Caco-2 (cell line): Measurements from ENCODE around the gene GAMT. TPM values are rescaled to one million over a fixed set of nuclear protein-coding genes. Genes with fewer than 3 reads are reported as not detected.

Experiments used
- BruUV-seq: library from RNA; stranded (reverse); fragments of 400-500 nt; replicated peaks from 2 replicates; lab custom pipeline; 2021; lab: Mats Ljungman, UMichigan
- CTCF ChIA-PET: fragments of 300-600 bp; sonication (Branson Sonifier 250); formaldehyde crosslinking; loops from one replicate; lab custom pipeline; 2022; ENCODE audit warnings: antibody characterized with exemption; lab: Charles Lee
- POLR2A ChIA-PET: fragments of 300-600 bp; sonication (Branson Sonifier 250); formaldehyde crosslinking; loops from one replicate; lab custom pipeline; 2022; ENCODE audit warnings: antibody characterized with exemption; lab: Charles Lee
- DNase-seq, 2 experiments: peaks; one replicate each; pipeline versions ENCODE4 v3.0.0 to v3.0.0-alpha.2; 2020 to 2022
- H3K27me3 ChIP-seq: replicated peaks from 2 replicates; pipeline ENCODE4 v1.6.0; 2011; ENCODE audit warnings: low read length; ENCODE audit not compliant: control insufficient read depth, insufficient read depth
- H3K36me3 ChIP-seq: 2 replicates; pipeline ENCODE4 v1.5.1; 2011; ENCODE audit warnings: low read length; ENCODE audit not compliant: control insufficient read depth, insufficient read depth
- H3K4me1 ChIP-seq: fragments of 250-450 bp; sonication (Bioruptor Pico); 2 replicates; pipeline ENCODE4 v1.5.1; 2020; ENCODE audit warnings: mild to moderate bottlenecking
- H3K4me3 ChIP-seq: 2 replicates; pipeline ENCODE4 v1.5.1; 2011; ENCODE audit warnings: low read depth, mild to moderate bottlenecking, control low read depth, low read length
- H3K9me3 ChIP-seq: fragments of 250-450 bp; sonication (Bioruptor Pico); 2 replicates; pipeline ENCODE4 v1.5.1; 2020; ENCODE audit warnings: mild to moderate bottlenecking, moderate library complexity
- H3K27ac Mint-ChIP-seq: one replicate; pipeline ENCODE4 v1.8.0; 2022; ENCODE audit warnings: mixed read lengths; ENCODE audit not compliant: unreplicated experiment
- H3K27me3 Mint-ChIP-seq: one replicate; pipeline ENCODE4 v1.8.0; 2022; ENCODE audit warnings: mixed read lengths; ENCODE audit not compliant: insufficient read depth, unreplicated experiment
- H3K36me3 Mint-ChIP-seq: one replicate; pipeline ENCODE4 v1.8.0; 2022; ENCODE audit warnings: mild to moderate bottlenecking, mixed read lengths; ENCODE audit not compliant: insufficient read depth, unreplicated experiment
- H3K4me1 Mint-ChIP-seq: one replicate; pipeline ENCODE4 v1.8.0; 2022; ENCODE audit warnings: low read depth, mixed read lengths; ENCODE audit not compliant: unreplicated experiment
- H3K4me3 Mint-ChIP-seq: one replicate; pipeline ENCODE4 v1.8.0; 2022; ENCODE audit warnings: mild to moderate bottlenecking, moderate library complexity, mixed read lengths; ENCODE audit not compliant: unreplicated experiment
- H3K9me3 Mint-ChIP-seq: one replicate; pipeline ENCODE4 v1.8.0; 2022; ENCODE audit warnings: mixed read lengths; ENCODE audit not compliant: unreplicated experiment
- intact Hi-C: fragments of 100-400 bp; cut with micrococcal nuclease; formaldehyde crosslinking; loops from one replicate; pipeline ENCODE4 v1.10.0; 2022; ENCODE audit not compliant: unreplicated experiment
- total RNA-seq: library from RNA; stranded (reverse); gene quantifications from 2 replicates; pipeline ENCODE4 v1.2.3, GENCODE V29; 2022
- TF ChIP-seq, protein P1 (sequence below), 2 experiments: fragments of 200-600 bp in 1 of 2; IDR thresholded peaks; 1 replicate in 1 of 2; 2 replicates in 1 of 2; pipeline versions ENCODE4 v1.5.1 to v1.8.0; 2011 to 2022; ENCODE audit warnings: antibody characterized with exemption in 1 of 2, control low read depth in 1 of 2, inconsistent platforms in 1 of 2, low read depth in 1 of 2, low read length in 1 of 2, mild to moderate bottlenecking in 1 of 2, moderate library complexity in 1 of 2; ENCODE audit not compliant: insufficient read depth in 1 of 2, severe bottlenecking in 1 of 2, unreplicated experiment in 1 of 2

GAMT gene
- total RNA-seq, 1 experiment from 2014 or later = 75.7 TPM

DNA sequence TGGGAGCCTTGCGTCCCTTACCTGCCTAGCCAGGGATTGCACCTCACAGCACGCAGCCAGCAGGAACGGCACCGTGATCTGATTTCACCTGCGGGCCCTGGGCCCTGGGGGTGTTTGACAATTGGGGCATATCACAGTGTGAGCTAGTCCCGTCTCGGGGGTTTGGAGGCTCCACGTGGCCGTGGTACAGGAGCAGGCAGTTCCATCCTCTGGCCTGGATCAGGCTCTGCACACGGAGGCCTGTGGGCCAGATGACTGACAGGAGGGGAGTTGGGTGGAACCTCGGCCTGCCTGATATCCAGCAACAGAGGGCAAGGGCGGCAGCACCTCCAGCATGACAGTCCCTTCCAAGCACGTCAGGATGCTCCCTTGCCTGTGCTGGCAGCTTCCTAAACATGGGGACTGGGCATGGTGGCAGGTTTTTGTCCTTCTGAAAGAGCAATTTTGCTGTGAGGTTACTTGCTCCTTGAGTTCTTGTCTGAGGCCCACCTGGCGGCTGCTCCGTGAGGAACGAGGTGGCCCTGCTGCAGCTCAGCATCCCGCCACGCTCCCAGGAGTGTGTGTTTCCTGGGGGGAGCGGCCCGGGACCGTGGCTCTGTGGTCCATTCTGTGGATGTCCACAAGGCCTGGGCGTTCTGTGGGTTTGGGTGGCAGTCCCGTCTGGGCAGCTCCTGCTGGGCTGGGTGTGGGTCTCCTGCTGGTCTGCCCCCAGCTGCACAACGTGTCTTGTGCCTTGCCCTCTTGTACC lies 30.6 kb upstream of the GAMT start:
- Histone ChIP-seq H3K9me3 (no peaks in the 10 kb centered on the region), H3K4me3 (no peak overlapping the region), H3K36me3 (no peaks in the 10 kb centered on the region; the same call in 1 of the 2 replicates), H3K27me3 (no peaks in the 10 kb centered on the region), H3K4me1 (no peaks in the 10 kb centered on the region)
- intact Hi-C loops = no loop called here
- DNase-seq = no peak
- BruUV-seq = no TSS peak
- Mint-ChIP-seq H3K27me3 (no peaks in the 10 kb centered on the region), H3K4me3 (no peak overlapping the region), H3K9me3 (no peaks in the 10 kb centered on the region), H3K36me3 (peaks cover 79% of the 10 kb centered on the region), H3K4me1 (no peaks in the 10 kb centered on the region), H3K27ac (no peak overlapping the region)
- ChIA-PET CTCF (no interaction called here), POLR2A (no interaction called here)
- TF ChIP-seq, protein P1, sequence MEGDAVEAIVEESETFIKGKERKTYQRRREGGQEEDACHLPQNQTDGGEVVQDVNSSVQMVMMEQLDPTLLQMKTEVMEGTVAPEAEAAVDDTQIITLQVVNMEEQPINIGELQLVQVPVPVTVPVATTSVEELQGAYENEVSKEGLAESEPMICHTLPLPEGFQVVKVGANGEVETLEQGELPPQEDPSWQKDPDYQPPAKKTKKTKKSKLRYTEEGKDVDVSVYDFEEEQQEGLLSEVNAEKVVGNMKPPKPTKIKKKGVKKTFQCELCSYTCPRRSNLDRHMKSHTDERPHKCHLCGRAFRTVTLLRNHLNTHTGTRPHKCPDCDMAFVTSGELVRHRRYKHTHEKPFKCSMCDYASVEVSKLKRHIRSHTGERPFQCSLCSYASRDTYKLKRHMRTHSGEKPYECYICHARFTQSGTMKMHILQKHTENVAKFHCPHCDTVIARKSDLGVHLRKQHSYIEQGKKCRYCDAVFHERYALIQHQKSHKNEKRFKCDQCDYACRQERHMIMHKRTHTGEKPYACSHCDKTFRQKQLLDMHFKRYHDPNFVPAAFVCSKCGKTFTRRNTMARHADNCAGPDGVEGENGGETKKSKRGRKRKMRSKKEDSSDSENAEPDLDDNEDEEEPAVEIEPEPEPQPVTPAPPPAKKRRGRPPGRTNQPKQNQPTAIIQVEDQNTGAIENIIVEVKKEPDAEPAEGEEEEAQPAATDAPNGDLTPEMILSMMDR (IDR thresholded peaks at IDR 0.05; ENCODE audit: insufficient read depth in 1 of 2, low read depth in 1 of 2, low read length in 1 of 2, severe bottlenecking in 1 of 2, unreplicated experiment in 1 of 2) = no peak

DNA sequence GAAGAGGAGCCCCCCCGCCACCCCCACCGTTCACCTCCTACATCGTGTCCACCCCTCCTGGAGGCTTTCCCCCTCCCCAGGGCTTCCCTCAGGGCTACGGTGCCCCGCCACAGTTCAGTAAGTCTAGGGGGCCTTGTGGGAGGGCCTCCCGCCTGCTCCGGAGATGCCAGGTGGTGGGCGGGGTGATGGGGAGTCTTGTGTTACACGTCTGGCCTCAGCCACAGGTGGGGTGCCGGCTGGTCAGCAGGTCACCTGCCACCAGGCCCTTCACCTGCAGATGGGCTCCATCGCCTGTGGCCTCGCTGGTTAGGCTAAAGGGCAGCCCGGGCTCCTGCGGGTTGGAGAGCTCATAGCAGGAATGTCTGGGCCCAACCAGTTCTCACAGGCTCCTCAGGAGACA lies 28.9 kb upstream of the GAMT start:
- intact Hi-C loops = no loop called here
- Mint-ChIP-seq H3K9me3 (no peaks in the 10 kb centered on the region), H3K36me3 (peaks cover 81% of the 10 kb centered on the region), H3K27ac (no peak overlapping the region), H3K4me1 (no peaks in the 10 kb centered on the region), H3K4me3 (no peak overlapping the region), H3K27me3 (no peaks in the 10 kb centered on the region)
- Histone ChIP-seq H3K36me3 (no peaks in the 10 kb centered on the region; the same call in none of the 2 replicates), H3K4me3 (no peak overlapping the region), H3K27me3 (no peaks in the 10 kb centered on the region), H3K4me1 (peaks cover 2% of the 10 kb centered on the region; the same call in 1 of the 2 replicates), H3K9me3 (no peaks in the 10 kb centered on the region)
- DNase-seq = no peak
- TF ChIP-seq, protein P1 (IDR thresholded peaks at IDR 0.05; ENCODE audit: insufficient read depth in 1 of 2, low read depth in 1 of 2, low read length in 1 of 2, severe bottlenecking in 1 of 2, unreplicated experiment in 1 of 2) = no peak
- ChIA-PET POLR2A (no interaction called here), CTCF (interaction anchor here (0.7 kb wide), 1 partner anchor 186 kb away, joined by 7 read pairs; no protein-coding TSS in a partner anchor)
- no TSS peak for BruUV-seq

DNA sequence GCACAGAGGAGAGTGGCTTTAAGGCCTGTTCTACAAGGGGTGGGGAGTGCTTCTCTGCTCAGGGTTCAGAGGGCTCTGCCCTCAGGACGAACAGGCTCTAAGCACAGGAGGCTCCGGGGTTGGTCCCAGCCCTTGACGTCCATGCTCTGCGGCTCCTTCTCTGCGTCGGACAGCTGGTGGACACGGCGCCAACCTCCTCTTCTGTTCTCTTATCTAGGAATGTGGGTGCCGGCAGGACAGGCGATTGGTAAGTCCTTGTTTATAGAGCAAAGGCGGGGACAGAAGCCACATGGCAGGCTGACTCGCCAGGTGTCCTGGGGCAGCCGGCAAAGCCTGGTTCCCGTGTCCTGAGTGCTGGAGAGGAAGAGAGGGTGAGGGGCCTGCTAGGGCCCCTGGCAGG lies 28.4 kb upstream of the GAMT start:
- H3K36me3 Mint-ChIP-seq = peaks cover 85% of the 10 kb centered on the region
- intact Hi-C loops = no loop called here
- Histone ChIP-seq H3K4me1 (peaks cover 7% of the 10 kb centered on the region), H3K4me3 (no peak overlapping the region), H3K36me3 (no peaks in the 10 kb centered on the region; the same call in none of the 2 replicates), H3K27me3 (no peaks in the 10 kb centered on the region), H3K9me3 (no peaks in the 10 kb centered on the region)
- TF ChIP-seq, protein P1 (IDR thresholded peaks at IDR 0.05; ENCODE audit: insufficient read depth in 1 of 2, low read depth in 1 of 2, low read length in 1 of 2, severe bottlenecking in 1 of 2, unreplicated experiment in 1 of 2) = no peak
- CTCF ChIA-PET = interaction anchor here (0.7 kb wide), 1 partner anchor 186 kb away, joined by 7 read pairs; no protein-coding TSS in a partner anchor
- peak overlapping the region; percentile 10 for H3K4me3 Mint-ChIP-seq
- no TSS peak for BruUV-seq
- no peaks in the 10 kb centered on the region for H3K27me3 Mint-ChIP-seq
- H3K9me3 Mint-ChIP-seq = no peaks in the 10 kb centered on the region
- POLR2A ChIA-PET = no interaction called here
- DNase-seq = peak in 1 of 2 experiments; percentile 57
- no peak overlapping the region for H3K27ac Mint-ChIP-seq
- H3K4me1 Mint-ChIP-seq = peaks cover 5% of the 10 kb centered on the region
